ENCODE results near the gene STUB1.

The STUB1 gene

GRCh38 chr16:682493-683395, 2.5 kb downstream of the STUB1 start:
- Histone ChIP-seq H3K4me3 (replicated peaks; ENCODE audit: low read depth, low read length) (peak overlapping the region; percentile 77), H3K36me3 (ENCODE audit: control insufficient read depth, insufficient read depth, low read length) (peaks cover 37% of the 10 kb centered on the region), H3K27me3 (replicated peaks; ENCODE audit: control insufficient read depth, insufficient read depth, low read length) (no peaks in the 10 kb centered on the region)
- no peak for DNase-seq (ENCODE audit: extremely low read depth, insufficient read length)
- no peak for TF ChIP-seq CTCF (IDR thresholded peaks at IDR 0.05; ENCODE audit: insufficient read depth, low read length, poor library complexity, severe bottlenecking)

GRCh38 chr16:683396-684070, 3.3 kb downstream of the STUB1 start:
- peaks cover 37% of the 10 kb centered on the region for H3K36me3 ChIP-seq (ENCODE audit: control insufficient read depth, insufficient read depth, low read length)

GRCh38 chr16:684071-684794, 4.0 kb downstream of the STUB1 start, which contains the start of gene JMJD8:
Gene JMJD8 (minus strand): TSS chr16:684334. CDS start chr16:684319, 15 bp downstream.
- peak within 1 kb of the TSS; percentile 77 for H3K4me3 ChIP-seq (replicated peaks; ENCODE audit: low read depth, low read length)
- peaks cover 37% of the 10 kb centered on the region for H3K36me3 ChIP-seq (ENCODE audit: control insufficient read depth, insufficient read depth, low read length)
- H3K27me3 ChIP-seq (replicated peaks; ENCODE audit: control insufficient read depth, insufficient read depth, low read length): no peaks in the 10 kb centered on the region
- TF ChIP-seq CTCF (IDR thresholded peaks at IDR 0.05; ENCODE audit: insufficient read depth, low read length, poor library complexity, severe bottlenecking): no peak
- peak; percentile 97 for DNase-seq (ENCODE audit: extremely low read depth, insufficient read length)

More at GRCh38 chr16:683396-684070, 3.3 kb downstream of the STUB1 start:
- Histone ChIP-seq H3K27me3 (replicated peaks; ENCODE audit: control insufficient read depth, insufficient read depth, low read length) (no peaks in the 10 kb centered on the region), H3K4me3 (replicated peaks; ENCODE audit: low read depth, low read length) (peak overlapping the region; percentile 77)
- DNase-seq (ENCODE audit: extremely low read depth, insufficient read length): no peak
- TF ChIP-seq CTCF (IDR thresholded peaks at IDR 0.05; ENCODE audit: insufficient read depth, low read length, poor library complexity, severe bottlenecking): no peak

- Histone ChIP-seq H3K4me3 (replicated peaks; ENCODE audit: low read depth, low read length) (no peak overlapping the region), H3K36me3 (ENCODE audit: control insufficient read depth, insufficient read depth, low read length) (peaks cover 37% of the 10 kb centered on the region), H3K27me3 (replicated peaks; ENCODE audit: control insufficient read depth, insufficient read depth, low read length) (no peaks in the 10 kb centered on the region)
- no peak for TF ChIP-seq CTCF (IDR thresholded peaks at IDR 0.05; ENCODE audit: insufficient read depth, low read length, poor library complexity, severe bottlenecking)
- DNase-seq (ENCODE audit: extremely low read depth, insufficient read length): no peak
Measured at GRCh38 chr16:684961-685696, 4.9 kb downstream of the STUB1 start.

- no peak for DNase-seq (ENCODE audit: extremely low read depth, insufficient read length)
- peaks cover 37% of the 10 kb centered on the region for H3K36me3 ChIP-seq (ENCODE audit: control insufficient read depth, insufficient read depth, low read length)
- H3K27me3 ChIP-seq (replicated peaks; ENCODE audit: control insufficient read depth, insufficient read depth, low read length): no peaks in the 10 kb centered on the region
- no peak overlapping the region for H3K4me3 ChIP-seq (replicated peaks; ENCODE audit: low read depth, low read length)
- TF ChIP-seq CTCF (IDR thresholded peaks at IDR 0.05; ENCODE audit: insufficient read depth, low read length, poor library complexity, severe bottlenecking): peak; percentile 11
Measured at GRCh38 chr16:685967-686366, 5.8 kb downstream of the STUB1 start.

Data from GM06990 (cell line).